HTR-8/SVneo (cell line): ENCODE measurements around the gene PNKD.

Experiments
- DNase-seq: peaks from one replicate; pipeline ENCODE4 v3.0.0; 2011; ENCODE audit warnings: low spot score, mixed read lengths; ENCODE audit not compliant: insufficient read length
- FAIRE-seq: peaks from 2 replicates; lab custom pipeline; 2011; peaks lifted over from hg19 to GRCh38; lab: Jason Lieb, UNC

The PNKD gene

DNA sequence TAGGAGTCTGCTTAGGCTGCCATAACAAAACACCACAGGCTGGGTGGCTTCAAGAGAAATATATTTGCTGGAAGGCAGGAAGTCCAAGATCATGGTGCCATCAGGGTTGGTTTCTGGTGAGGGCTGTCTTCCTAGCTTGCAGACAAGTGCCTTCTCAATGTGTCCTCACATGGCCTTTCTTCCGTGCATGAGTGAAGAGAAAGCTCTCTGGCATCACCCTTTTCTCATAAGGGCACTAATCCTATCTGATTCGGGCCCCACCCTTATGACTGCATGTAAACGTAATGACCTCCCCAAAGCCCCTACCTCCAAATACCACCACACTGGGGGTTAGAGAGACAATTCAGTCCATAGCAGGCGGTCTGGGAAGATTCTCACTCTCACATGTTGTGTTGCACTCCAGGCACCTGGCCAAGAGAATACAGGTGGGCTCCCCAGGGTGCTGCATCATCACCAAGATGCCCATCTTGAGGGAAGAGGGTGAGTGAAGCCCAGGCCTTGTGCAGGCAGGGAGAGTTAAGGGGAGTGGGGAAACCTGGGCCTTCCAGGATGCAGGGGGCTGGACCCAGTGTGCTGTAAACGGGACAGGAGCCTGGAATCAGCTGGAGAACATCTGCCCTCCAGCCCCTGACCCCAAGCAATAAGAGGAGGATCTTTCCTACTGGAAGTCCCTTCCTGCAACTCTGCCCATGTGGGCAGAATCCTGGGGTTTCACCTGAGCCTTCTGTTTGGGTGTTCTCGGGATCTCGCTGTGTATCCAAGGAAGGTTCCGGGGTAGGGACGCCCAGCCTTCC, 96.5 kb downstream of the PNKD start:
- FAIRE-seq (no peak), DNase-seq (no peak)

DNA sequence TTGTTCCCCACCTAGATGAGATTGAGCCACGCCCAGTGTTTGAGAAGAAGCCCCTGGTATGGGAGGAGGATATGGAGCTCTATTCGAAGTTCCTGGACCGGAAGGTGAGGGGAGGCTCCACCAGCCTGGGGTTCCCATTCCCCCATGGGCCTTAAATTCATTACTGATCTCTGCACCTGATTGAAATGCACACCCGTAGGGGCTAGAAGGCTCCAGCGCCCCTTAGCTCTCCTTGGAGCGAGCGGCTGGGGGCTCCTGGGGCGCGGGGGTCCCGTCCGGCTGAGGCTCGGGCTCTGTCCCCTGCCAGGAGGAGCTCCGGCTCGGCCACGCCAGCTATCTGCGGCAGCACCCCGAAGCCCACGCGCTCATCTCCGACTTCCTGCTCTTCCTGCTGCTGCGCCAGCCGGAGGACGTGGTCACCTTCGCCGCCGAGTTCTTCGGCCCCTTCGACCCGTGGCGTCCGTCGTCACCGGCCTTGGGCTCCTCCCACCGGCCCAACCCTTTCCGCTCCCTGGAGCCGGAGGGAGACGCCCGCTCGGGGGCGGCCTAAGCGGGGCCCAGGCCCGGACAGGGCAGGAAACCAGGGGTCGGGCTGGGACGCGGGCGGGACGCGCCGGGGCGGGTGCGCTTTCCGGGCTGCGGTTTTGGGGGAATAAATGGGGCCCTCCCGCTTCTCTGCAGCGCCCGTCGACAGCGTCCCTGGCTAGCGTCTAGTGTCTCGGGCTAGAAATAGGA, 97.3 kb downstream of the PNKD start:
- FAIRE-seq: peak; percentile 92
- DNase-seq: peak; percentile 78

DNA sequence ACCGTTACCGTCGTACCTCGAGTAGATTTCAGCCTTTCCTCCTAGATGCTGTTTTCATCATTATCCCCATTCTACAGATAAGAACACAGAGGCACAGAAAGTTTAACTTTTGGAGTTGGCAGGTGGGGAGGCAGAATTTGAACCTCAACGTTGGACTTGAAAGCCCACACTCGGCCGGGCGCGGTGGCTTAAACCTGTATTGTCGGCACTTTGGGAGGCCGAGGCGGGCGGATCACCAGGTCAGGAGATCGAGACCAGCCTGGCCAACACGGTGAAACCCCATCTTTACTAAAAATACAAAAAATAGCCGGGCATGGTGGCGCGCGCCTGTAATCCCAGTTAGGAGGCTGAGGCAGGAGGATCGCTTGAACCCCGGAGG, 97.8 kb downstream of the PNKD start:
- FAIRE-seq: no peak
- no peak for DNase-seq

DNA sequence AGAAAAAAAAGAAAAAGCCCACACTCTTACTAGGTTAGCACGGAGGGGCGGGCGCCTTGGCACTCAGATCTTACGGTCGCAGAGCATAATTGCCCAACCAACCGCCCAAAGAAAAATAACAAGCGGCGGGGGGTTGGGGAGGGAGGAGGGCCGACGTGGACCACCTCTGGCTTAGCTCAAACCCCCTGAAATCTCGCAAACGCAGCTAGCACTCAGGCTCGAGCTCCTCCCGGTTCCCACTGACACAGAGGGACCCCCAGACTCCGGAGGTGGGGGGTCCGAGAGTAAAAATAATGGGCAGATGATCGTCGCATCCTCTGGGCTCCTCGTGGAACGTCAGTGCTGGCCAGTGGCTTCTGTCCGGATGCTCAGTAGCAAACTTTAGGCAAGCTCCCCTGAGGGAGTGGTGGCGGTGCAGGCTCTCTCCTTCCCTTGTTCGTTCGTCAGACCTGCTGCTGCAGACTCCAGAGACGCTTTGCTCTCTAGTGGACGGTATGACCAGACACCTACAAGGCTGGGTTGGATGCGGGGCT, 98.4 kb downstream of the PNKD start:
- FAIRE-seq (no peak), DNase-seq (no peak)

DNA sequence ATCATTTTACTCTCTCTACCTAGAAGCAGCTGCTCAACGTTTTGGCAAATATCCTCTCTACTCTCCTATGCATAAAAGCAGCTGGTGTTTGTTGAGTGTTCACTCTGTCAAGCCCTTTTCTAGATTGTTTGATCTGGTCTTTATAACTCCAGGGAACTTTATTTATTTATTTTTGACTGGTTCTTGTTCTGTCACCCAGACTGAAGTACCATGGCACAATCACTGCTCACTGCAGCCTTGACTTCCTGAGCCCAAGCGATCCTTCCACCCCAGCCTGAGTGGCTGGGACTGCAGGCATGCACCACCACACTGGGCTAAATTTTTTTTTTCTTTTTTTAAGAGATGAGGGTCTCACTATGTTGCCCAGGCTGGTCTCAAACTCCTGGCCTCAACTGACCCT, 99.0 kb downstream of the PNKD start:
- no peak for FAIRE-seq

DNA sequence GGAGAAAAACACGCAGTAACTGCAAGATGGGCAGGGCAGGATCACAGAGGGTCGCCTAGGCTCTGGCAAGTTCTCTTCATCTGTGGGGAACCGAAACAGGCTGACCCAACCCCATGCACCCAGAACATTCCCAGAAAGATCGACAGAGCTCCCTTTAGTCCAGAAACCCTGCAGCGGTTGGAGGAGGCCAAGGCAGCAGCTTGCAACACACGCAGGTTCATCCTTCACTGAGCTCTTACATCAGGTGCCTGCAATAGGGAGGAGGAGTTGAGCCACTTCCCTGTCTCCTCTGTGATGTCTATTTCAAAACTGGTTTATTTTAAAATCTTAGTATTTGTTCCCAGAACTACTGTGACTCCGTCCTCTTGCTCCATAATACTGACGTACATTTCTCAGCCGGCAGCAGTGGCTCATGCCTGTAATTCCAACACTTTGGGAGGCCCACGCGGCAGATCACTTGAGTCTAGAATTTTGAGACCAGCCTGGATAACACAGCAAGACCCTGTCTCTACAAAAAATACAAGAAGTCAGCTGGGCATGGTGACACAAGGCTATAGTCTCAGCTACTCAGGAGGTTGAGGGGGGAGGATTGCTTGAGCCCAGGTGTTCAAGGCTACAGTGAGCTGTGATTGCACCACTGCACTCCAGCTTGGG, 100.2 kb downstream of the PNKD start:
- FAIRE-seq (no peak), DNase-seq (no peak)

More for the DNA sequence above, 99.0 kb downstream of the PNKD start:
- no peak for DNase-seq

DNA sequence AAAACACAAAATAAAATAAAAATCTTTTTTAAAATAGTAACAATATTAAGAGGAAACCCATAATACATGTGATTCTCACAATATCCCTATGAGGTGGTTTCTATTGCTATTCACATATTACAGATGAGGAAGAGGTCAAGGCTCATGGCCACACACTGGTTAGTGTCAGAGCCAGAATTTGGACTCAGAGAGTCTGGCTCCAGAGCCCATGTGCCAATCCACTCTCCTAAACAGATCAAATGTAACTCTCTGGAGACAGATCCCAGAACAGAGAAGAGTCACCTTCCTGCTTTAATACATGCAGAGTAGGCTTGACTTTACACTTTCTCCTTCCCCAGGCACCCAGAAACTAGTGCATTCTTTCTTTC, 101.6 kb downstream of the PNKD start:
- DNase-seq (no peak), FAIRE-seq (no peak)

DNA sequence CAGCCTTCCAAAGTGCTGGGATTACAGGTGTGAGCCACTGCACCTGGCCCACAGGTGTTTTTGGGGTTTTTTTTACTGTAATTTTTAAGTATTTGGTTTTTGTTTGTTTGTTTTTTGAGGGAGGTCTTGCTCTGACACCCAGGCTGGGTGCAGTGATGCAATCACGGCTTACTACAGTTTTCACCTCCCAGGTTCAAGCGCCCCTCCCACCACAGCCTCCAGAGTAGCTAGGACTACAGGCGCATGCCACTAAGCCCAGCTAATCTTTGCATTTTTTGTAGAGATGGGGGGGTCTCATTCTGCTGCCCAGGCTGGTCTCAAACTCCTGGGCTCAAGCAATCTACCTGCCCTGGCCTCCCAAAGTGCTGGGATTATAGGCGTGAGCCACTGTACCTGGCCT, 104.5 kb downstream of the PNKD start:
- FAIRE-seq (no peak), DNase-seq (no peak)

DNA sequence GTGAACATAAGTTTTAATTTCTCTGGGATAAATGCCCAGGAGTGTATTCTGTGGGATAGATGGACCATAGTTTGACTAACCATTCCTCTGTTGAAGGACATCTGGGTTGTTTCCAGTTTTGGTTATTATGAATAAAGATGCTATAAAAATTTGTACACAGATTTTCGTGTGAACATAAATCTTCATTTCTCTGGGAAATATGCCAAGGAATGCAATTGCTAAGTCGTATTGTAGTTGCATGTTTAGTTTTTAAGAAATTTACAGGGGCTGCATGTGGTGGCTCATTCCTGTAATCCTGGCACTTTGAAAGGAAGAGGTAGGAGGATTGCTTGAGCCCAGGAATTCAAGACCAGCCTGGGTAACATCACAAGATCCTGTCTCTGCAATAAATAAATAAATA, 104.9 kb downstream of the PNKD start:
- FAIRE-seq: no peak
- peak; percentile 39 for DNase-seq

DNA sequence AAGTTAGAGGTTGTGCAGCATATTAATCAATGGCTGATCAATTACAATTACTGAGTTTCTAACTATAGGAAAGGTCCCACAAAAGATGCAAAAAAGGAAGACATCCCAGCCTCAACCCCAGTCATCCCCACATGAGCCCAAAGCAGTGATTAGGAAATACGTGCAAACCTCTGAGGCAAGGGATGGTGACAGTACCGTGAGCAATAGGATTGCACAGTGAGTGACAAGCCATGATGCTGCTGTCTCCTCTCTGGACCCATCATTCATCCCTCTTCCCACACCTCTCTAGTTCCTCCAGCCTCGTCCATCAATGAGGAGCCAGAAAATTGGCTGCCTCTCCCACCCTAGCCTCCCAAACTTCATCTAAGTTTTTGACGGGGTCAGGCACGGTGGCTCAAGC, 107.7 kb downstream of the PNKD start:
- FAIRE-seq: no peak
- DNase-seq: no peak

DNA sequence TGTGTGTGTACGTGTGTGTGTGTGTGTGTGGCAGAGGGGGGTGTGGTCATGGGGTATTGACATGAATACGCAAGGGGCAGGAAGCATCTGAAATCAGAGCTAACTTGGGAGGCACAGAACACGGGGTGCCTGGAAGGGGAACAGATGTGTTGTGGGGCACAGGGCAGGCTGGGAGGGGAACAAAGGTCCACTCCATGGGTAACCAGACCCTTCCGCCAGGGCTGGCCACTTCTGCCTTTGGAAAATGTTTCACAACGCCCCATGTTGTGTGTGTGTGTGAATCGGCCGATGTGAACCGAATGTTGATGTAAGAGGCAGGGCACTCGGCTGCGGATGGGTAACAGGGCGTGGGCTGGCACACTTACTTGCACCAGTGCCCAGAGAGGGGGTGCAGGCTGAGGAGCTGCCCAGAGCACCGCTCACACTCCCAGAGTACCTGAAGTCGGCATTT, 111.6 kb downstream of the PNKD start, which contains the start of gene SLC11A1:
Gene SLC11A1, plus strand, starts transcription at position 358 of the 451 bp plus-strand sequence. CDS start 96 bp downstream, outside the sequence.
- FAIRE-seq (peak; percentile 16), DNase-seq (no peak)

DNA sequence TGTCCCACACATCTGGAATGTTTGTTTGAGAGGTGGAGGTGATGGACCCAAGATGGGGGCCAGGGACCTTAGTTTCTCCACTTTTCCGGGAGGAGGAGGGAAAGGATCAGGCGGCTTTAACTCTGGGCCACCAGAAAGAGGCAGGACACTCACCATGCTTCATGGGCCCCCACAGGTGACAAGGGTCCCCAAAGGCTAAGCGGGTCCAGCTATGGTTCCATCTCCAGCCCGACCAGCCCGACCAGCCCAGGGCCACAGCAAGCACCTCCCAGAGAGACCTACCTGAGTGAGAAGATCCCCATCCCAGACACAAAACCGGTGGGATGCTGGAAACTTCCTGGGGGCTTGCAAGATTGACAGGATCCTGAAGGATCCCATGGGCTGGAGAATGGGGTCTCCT, 112.5 kb downstream of the PNKD start:
- no peak for DNase-seq

DNA sequence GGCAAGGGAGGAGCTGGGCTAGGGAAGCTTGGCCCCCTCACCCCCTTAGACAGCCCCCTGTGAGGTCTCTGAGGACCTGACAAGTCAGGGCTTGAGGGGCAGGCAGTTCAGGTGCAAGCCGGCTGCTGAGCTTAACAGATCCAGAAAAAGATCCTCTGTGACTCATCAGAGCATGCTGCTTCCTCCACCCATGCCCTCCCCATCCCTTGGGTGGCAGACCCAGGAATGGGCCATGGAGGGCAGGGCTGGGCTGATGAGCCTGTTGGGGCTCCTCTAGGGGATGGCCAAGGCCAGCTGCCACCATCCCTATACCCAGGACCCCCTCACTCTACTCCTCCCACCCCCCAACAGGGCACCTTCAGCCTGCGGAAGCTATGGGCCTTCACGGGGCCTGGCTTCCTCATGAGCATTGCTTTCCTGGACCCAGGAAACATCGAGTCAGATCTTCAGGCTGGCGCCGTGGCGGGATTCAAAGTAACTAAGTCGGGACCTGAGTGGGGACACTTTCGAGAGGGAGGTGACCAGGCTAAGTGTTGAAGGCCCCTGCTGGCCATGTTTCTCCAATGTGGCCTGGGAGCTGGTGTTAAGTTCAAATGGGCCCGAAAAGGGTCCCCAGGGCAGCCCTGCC, 113.7 kb downstream of the PNKD start:
- FAIRE-seq (peak; percentile 58), DNase-seq (peak; percentile 51)

More for the DNA sequence above, 112.5 kb downstream of the PNKD start:
- FAIRE-seq: no peak

DNA sequence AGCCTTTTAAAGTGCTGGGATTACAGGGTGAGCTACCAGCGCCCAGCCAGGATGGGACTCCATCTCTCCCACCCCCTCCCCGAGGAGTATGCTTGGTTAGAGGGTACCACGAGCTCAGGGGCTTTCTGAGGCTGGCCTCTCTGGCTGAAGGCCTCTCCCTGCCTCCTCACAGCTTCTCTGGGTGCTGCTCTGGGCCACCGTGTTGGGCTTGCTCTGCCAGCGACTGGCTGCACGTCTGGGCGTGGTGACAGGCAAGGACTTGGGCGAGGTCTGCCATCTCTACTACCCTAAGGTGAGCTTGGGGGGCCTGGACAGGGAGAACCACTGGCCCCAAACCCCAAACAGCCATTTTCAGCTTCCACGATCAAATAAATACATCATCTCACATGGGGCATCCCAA, 114.7 kb downstream of the PNKD start:
- no peak for FAIRE-seq
- DNase-seq: no peak

DNA sequence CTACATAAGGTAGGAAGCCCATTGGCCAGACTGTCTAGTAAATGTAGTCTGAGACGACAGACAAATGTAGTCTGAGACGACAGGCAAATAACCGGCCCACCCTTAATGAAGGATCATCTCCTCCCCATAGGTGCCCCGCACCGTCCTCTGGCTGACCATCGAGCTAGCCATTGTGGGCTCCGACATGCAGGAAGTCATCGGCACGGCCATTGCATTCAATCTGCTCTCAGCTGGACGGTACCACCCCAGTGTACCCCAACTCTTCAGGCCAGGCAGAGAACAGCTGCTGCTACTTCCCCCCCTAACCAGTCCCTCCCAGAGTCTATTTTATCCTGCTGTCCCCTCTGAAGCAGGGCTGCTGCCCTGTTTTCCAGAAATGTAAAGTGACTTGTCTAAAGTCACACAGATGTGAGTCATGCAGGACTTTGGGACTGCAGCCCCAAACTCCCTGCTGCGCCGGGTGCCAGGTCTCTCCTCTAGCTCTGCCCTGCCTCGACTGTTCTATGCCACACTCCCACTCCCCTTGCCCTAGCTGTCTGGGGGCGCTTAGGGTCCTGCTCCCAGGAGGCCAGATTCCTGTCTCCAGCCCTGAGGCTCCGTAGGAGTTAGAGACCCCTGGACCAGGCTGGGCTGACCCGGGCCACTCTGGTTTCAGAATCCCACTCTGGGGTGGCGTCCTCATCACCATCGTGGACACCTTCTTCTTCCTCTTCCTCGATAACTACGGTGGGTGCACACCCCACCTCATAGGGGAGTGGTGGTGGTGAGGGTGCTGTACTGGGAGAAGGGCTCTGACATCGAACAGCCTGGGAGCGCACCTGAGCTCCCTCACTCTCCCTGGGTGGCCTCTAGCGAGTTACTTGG, 116.4 kb downstream of the PNKD start:
- DNase-seq (no peak), FAIRE-seq (no peak)

DNA sequence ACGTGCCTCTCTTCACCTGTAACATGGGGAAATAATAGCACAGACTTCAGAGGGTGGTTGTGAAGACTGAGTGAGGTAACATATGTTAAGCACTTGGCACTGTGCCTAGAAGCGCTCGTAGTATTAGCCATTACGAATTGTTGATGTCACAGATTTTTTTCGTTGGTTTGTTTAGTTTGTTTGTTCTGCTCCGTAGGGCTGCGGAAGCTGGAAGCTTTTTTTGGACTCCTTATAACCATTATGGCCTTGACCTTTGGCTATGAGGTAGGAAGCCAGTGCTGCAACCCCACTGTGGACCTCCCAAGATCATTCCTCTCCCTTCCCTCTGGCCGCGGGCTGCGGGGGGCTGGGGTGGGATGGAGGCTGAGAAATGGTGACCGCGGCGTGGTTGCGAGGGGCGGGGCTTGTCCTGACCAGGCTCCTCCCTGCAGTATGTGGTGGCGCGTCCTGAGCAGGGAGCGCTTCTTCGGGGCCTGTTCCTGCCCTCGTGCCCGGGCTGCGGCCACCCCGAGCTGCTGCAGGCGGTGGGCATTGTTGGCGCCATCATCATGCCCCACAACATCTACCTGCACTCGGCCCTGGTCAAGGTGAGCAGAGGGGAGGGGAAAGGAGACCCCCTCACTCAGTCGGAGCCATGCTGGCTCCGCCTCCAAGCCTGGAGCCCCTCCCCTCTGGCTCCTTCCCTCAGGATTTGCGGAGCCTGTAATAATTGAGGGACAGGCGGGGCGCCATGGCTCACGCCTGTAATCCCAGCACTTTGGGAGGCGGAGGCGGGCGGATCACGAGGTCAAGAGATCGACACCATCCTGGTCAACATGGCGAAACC, 117.3 kb downstream of the PNKD start:
- FAIRE-seq (no peak), DNase-seq (no peak)

DNA sequence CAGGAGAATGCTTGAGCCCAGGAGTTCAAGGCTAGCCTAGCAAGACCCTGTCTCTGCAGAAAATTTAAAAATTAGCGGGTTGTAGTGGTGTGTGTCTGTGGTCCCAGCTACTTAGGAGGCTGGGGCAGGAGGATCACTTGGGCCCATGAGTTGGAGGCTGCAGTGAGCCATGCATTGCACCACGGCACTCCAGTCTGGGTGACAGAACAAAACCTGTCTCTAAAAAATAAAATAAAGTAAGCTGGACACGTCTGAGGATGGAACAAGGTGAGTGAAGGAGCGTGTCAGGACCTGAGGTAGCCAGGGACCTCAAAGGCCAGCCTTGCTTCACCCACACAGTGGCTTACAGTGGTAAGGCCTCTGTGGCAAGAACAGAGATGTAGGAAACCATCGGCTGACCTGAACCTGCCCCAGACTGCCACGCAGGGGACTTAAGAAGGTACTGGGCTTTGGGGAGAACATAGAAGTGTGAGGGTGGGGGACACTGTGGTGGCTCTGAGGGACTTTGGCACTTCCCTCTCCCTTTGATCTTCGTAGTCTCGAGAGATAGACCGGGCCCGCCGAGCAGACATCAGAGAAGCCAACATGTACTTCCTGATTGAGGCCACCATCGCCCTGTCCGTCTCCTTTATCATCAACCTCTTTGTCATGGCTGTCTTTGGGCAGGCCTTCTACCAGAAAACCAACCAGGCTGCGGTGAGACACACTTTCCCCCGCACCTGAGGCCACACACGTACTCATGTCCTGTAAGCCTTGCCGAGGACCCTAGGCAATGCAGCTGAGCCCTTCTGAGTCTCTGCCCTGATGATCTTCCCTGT, 119.2 kb downstream of the PNKD start:
- no peak for DNase-seq
- no peak for FAIRE-seq

DNA sequence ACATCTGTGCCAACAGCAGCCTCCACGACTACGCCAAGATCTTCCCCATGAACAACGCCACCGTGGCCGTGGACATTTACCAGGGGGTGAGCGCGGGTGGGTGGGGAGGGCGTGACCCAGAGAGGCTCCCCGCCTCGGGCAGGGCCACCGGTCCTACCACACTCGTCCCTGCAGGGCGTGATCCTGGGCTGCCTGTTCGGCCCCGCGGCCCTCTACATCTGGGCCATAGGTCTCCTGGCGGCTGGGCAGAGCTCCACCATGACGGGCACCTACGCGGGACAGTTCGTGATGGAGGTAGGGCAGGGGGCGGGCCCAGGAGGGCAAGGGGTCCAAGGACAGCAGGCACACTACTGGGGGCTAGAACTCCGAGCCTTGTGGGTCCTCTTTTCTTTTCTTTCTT, 120.9 kb downstream of the PNKD start:
- DNase-seq (no peak), FAIRE-seq (no peak)
